ENCODE data around the gene LYPD4. TPM values are rescaled to one million over a fixed set of nuclear protein-coding genes. Genes with fewer than 3 reads are reported as not detected.

Gene LYPD4, protein sequence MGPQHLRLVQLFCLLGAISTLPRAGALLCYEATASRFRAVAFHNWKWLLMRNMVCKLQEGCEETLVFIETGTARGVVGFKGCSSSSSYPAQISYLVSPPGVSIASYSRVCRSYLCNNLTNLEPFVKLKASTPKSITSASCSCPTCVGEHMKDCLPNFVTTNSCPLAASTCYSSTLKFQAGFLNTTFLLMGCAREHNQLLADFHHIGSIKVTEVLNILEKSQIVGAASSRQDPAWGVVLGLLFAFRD
- not detected for total RNA-seq (ENCODE audit: insufficient read depth, low replicate concordance)

DNA sequence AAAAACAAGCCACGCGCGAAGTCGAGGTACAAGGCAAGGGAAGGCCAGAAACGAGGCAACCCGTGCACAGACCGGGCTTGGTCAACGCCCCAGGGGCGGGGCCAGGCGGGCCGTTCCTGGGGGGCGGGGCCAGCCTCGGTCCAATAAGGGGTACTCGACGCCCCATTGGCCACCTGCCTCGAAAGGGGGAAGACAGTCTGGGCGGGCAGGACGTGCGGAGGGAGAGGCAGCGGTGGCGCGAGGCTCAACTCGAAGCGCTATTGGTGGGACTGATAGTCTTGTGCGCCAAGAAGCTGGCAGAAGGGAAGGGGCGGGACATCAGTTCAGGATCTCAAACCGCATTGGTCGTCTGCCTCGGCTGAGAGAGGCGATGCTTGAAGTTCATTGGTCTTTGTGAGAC is at the start of gene LYPD4:
TSS of gene LYPD4 (minus strand) at position 83 of the 400 bp plus-strand sequence. CDS start 5,398 bp downstream, outside the sequence.
- no peak for DNase-seq (ENCODE audit: low spot score)

DNA sequence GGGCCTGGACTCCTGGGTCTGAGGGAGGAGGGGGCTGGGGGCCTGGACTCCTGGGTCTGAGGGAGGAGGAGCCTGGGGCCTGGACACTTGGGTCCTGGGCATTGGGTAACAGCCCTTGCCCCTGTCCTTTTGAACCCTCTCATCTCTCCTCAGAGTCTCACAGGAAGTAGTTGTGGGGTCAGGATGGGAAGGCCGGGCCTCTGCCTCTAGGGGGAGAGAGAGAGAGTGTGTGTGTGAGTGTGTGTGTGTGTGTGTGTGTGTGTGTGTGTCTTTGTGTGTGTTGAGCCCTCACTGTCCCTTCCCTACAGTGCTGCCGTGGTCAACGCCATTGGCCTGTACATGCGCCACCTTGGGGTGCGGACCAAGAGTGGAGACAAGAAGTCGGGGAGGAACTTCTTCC is 49.4 kb upstream of the LYPD4 start:
- no peak for DNase-seq (ENCODE audit: low spot score)

DNA sequence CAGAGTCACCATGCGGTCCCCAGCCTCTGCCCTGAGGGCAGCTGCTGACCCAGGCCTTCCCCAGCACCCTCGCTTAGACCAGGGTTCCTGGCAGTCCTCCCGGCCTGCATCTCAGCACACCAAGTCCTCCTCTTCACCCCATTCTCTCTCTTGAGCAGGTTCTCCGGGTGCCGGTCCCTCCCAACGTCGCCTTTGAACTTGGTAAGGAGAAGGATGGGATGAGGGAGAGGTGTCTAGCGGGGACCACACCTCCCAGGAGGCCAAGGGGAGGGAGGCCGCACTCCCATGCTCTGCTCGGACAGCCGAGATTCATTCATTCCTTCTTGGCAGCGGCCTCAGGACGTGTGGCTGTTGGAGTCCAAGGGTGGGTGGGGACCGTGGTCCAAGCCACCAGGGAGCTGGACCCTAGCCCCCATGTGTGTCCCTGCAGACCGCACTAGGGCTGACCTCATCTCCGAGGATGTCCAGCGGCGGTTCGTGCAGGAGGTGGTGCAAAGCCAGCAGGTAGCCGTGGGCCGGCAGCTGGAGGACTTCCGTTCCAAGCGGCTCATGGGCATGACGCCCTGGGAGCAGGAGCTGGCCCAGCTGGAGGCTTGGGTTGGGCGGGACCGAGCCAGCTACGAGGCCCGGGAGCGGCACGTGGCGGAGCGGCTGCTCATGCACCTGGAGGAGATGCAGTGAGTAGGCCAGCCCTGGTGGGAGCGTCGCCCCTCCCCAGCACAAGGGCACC is 47.9 kb upstream of the LYPD4 start:
- DNase-seq (ENCODE audit: low spot score) = no peak

DNA sequence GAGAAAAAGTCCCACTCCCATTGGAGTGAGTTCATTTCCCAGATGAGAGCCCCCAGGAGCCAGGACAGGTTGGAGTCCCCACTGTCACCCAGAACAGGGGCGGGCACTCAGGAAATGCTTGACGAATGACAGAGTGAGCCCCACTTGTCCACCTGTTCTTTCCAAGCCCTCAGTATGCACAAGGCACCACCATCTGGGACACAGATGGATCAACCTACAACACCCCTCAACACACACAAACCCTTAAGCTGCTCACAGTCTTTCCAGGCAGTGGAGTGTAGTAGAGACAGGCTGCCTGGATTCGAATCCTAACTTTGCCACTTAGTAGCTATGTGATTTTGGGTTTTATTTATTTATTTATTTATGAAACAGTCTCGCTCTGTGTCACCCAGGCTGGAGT is 46.5 kb upstream of the LYPD4 start:
- no peak for DNase-seq (ENCODE audit: low spot score)

DNA sequence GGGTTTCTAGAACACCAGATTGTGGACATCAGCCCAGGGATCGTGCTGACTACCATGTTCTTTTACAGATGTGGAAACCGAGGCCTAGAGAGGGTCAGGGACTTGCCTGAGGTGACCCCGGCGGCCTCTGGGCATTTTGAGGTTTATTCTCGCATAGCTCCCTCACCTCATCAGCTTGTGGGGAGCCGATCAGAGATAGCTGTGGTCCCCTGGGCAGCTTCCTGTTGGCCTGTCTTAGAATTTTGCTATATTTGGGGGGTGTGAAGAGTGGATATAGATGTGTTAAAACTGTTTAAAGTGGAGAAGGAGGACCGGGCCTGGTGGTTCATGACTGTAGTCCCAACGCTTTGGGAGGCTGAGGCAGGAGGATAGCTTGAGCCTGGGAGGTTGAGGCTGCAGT is 45.4 kb upstream of the LYPD4 start:
- no peak for DNase-seq (ENCODE audit: low spot score)

DNA sequence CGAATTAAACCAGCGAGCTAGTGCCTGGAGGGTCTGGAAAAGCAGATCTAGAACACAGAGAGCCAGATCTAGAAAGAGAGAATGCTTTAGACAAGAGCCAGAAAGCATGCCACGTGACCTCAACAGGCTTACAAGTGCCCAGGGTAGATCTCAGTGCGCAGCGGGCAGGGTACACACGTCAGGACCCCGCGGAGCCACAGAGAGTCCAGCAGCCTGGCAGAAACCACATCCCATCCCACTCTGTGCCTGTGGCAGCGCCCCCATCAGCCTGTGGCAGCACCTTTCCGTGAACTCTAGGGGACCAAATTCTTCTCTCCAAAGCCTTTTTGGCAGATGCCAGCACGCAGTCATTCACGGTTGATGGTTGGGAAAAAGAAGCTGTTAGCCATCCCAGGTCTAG is 44.4 kb upstream of the LYPD4 start:
- DNase-seq (ENCODE audit: low spot score) = no peak

DNA sequence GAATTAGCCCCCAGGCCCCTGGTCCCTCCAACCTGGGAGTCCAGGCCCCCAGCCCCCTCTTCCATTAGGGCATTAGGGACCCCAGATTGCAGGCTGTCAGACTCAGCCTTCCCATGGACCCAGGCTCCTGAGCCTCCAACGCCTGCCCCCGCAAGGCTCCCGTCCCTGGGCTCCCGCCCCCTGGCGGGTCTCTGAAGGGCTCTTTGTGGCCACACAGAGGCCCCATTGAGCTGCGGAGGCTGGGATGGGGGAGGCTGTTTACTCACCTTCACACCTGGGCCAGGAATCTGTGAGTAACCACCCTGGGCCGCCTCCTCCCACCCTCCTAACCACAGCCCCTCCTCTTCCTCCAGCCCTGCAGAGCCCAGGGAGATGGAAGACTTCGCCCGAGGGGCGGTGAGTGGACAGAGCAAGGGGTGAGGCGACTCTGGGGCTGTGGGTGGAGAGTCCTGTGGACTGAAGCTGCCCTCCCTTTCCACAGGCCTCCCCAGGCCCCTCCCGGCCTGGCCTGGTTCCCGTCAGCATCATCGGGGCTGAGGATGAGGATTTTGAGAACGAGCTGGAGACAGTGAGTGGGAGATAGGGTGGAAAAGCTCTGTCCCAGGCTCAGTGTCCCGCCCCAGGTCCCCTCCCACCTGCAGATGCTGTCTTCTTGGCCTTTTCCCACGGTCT is 43.4 kb upstream of the LYPD4 start:
- DNase-seq (ENCODE audit: low spot score) = peak; percentile 57

DNA sequence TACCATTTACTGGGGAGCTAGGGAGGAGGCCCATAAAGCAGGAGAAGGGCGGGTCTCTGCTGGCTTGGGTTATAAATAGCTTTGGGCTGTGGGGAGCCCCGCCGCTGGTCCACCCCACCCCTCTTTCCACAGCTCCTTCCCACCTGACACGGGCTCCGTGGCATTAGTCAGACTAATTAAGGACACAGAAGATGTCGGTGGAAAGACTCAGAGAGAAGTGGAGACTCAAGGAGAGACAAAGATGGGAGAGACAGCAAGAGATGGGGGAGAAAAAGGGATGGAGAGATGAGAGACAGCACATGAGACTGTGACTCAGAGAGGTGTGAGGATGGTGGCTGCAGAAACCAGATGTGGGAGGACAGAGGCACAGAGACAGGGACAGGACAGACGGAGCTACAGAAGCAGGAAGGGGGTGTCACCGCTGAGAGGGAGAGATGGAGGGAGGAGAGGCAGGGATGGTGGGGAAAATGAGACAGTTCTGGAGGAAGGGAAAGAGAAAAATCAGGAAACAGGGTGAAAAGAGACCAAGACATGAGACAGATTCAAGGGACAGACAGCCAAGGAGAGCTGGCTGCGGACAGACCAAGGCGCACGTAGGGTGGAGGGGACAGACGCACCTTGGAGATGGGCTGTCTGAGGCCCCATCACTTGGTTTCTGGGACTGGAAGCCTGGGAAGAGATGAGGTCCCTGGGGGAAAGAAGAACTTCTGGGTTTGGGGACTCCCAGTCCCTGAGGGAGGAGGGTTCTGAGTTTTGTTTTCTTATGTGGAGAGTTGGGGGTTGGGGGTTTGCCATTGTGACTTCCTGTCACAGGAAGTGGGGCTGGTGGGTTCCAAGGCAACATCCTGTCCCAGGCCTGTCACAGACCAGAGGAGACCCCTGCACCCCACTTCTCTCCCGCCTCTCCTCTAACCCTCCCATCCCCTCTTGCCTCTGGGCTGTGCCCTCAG is 42.6 kb upstream of the LYPD4 start:
- no peak for DNase-seq (ENCODE audit: low spot score)

DNA sequence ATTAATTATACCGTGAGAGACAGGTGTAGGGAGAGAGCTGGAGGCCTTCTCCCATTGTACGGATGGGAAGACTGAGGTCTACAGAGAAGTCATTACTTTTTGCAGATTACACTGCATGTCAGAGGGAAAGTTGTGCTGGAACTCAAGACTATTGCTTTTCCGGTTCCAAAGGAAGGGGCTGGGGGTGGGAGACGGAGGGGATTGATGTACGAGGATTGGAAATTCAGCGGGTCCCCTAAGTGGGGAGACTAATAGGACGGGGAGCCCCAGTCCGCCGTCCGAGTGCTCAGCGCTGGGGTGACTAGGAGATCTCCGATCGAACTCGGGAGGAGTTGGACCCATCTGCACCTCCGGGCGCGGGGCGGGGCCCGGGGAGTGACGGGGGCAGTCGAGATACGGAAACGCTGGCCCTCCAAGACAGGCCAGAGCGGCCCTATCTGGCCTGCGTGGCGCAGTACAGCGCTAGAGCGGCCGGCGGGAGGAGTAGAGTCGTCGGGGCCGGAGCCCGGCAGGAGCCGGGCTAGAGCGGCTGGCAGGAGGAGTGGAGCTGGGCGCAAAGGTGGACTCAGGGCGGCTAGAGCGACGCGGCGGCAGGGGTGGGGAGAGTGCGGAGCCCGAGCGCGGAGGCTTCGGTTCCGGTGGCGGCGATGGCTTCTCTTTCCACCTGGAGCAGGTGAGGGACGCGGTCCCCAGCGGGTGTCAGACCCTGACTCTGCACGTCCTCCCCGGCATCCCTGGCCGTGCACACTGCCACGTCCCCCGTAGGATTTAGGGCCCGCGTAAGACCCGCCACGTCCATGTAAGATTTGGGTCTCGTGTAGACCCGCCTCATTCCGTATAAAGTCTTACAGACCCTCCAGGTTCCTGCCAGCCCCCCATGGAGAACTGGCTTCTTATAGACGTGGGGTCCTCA is 39.6 kb upstream of the LYPD4 start:
- DNase-seq (ENCODE audit: low spot score) = peak; percentile 98

DNA sequence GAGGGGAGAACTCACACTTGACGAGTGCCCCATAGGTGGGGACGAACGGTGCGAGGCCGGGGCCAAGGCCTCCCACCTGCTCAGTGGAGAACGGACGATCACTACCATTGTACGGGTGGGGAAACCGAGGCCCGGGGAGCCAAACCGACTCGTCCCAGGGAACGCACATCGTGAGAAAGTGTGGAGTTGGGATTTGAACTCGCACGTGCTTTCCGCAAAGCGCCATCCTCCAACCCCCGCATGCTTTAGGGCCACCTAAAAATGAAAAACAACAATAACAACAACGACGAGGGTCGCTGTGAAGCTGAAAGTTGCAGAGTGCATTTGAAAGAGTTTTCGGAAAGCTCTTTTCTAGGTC is 39.0 kb upstream of the LYPD4 start:
- DNase-seq (ENCODE audit: low spot score) = no peak

DNA sequence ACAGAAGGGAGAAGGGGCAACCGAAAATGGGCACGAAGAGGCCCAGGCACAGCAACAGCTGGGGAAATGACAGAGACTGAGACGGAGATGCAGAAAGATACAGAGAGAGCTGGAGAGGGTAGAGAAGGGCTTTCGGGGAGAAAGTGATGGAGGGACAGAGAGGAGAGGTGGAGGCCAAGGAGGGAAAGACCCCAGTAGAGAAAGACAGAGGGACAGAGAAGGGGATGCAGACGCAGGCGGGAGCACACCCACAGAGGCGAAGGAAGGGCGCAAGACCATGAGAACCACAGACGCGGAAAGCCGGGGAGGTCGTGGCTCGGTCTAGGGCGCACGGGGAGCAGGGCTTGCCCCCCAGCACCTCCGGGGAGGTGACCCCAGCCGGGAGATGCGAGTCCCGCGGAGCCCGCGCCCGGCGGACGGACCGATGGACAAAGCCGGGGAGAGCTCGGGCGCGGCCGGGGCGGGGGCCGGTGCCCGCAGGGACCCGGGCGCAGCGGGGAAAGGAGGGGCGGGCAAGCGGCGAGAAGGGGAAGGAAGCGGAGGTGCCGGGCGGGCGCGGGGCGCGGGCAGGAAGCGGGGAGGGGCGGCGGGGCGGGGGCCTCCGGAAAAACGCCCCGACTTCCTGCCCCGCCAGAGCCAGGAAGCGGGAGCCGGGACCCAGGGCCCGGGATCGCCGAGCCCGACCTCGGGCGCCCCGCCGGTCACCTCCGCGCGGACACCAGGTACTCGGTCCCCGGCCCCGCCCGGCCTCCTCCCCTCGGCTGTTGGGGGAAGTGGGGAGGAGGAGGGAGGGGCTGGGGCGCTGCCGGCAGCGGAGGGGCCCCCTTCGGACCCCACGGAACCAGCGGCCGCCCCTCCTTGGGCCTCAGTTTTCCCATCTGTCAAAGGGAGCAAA is 38.3 kb upstream of the LYPD4 start, which contains the start of gene ARHGEF1:
TSS of gene ARHGEF1 (plus strand) at position 617 of the 895 bp plus-strand sequence. CDS start 4,899 bp downstream, outside the sequence.
- peak; percentile 33 for DNase-seq (ENCODE audit: low spot score)

DNA sequence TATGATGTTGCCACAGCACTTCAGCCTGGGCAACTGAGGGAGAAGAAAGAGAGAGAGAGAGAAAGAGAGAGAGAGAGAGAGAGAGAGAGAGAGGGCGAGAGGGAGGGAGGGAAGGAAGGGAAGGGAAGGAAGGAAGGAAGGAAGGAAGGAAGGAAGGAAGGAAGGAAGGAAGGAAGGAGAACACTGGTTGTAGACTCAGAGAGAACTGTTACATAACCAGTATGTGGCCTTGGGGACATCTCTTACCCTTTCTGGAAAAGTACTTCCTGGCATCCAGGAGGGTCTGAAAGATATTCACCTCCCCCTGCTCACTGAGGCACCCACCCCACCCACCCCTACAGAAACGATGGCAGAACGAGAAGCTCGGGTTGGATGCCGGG is 35.8 kb upstream of the LYPD4 start:
- DNase-seq (ENCODE audit: low spot score) = no peak

DNA sequence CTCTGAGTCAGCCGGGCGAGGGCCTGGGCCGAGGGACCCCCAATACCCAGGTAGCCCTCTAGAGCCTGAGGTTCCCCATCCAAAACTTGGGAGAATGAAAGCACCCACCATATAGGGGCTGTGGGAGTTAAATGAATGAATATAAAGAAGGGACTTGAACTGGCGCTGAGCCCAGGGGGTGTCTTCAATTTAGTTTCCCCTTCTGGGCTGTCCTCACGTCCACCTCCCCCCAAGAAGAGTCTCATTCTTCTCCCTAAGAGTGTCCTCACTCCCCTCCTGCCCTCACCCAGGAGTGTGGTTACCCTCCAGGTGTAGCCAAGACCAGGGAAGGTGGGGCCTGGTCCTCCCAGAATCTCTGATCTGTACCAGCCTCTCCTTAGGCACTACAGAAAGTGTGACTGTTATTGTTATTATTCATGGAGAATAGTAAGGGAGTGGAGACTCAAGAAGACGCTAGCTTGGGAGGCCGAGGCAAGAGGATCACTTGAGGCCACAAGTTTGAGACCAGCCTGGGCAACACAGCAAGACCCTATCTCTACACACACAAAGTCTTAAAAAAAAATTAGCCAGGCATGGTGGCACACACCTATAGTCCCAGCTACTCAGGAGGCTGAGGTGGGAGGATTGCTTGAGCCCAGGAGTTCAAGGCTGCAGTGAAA is 35.3 kb upstream of the LYPD4 start:
- no peak for DNase-seq (ENCODE audit: low spot score)

DNA sequence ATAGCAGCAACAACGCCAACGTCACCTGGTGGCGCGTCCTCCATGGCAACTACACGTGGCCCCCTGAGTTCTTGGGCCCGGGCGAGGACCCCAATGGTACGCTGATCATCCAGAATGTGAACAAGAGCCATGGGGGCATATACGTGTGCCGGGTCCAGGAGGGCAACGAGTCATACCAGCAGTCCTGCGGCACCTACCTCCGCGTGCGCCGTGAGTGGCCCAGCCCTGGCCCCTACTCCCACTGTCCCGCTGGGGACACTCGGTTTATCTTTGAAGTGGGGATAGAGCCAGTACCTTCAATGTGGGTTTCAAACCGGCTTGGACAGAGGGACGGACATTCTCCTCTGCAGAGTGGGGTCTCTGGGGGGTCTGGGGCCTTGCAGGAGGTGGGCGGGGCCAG is 34.6 kb upstream of the LYPD4 start:
- DNase-seq (ENCODE audit: low spot score) = no peak

DNA sequence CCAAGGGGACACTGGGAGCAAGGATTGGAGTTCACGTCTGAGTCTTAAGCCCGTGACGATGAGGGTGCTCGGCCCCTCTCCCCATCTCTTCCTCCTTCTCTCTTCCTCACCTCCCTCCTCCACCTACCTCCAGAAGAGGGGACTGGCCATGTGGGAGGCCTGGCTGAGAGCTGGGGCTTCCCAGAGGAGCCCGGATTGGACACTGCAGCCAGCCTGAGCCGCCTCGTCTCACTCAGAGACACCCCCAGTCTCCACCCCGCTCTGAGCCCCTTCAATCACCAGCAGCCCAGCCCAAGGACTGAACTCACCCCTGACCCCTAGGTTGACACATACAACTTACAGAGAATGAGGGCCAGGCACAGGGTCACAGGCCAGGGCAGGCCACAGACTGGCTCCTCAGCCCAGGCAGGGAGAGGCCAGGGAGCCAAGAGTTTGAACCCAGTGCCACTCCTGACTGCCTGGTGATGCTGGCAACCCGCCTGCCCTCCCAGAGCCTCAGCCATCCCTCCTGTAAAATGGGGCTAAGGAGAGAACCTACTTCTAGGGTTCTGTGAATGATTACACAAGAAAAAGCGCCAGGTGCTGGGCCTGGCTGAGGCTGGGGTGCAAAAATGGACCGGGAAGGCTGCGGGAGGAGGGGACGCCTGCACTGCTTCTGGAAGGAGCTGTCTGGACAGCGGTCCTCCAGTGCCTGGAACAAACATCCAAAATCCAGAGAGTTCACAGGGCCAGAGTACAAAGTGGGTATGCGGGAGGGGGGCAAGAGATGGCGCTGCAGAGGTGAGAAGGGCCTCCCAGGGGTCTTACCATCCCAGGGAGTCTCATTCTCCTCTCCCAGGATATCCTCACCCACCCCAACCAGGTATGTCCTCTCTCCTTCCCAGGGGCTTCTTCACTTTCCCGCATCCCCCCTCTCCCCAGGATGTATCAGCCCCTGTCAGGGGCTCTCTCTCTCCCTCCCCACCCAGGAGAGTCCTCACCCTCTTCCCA is 33.7 kb upstream of the LYPD4 start:
- no peak for DNase-seq (ENCODE audit: low spot score)

DNA sequence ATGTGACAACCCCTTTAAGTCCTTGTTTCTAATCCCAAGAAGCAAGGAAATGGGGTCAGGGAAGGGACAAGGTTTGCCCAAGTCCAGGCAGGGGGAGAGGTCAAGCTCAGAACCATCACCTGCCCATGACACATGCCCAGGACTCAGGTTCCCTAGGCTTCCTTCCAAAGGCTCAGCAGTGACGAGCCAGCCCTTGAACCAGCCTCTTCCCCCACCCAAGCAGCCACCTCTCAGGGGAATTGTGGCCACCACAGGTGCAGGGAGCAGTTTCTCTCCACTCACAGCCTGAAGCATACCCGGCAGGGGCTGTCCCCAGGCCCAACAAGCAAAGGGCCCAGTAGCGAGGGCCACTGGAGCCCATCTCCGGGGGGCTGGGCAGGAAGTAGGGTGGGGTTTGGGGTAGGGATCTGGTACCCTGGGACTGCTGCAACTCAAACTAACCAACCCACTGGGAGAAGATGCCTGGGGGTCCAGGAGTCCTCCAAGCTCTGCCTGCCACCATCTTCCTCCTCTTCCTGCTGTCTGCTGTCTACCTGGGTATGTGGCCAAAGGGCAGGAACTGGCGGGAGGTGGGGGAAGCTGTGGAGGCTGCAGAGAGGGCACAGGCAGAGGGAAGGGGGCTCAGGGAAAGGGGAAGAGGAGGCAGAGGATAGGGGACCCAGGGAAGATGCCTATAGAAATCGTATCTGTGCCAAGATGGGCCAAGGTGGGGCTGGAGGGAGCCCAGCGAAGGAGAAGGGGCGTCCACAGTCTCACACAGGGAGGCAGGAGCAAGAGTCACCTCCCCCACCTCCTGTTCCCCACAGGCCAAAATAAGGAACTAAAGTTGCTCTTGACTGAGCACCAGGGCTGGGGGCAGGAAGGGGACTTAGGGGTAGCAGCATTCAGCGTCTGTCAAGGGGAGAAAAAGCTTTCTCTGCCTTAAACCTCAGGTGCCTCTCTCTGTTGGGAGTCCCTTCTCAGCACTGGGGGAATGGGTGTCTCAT is 32.7 kb upstream of the LYPD4 start, which contains the start of gene CD79A:
TSS of gene CD79A (plus strand) at position 433 of the 986 bp plus-strand sequence. CDS start at position 459, 26 bp downstream.
- DNase-seq (ENCODE audit: low spot score) = no peak
